Bronchial epithelial cell (primary cell): Measurements from ENCODE around the gene NR4A3. TPM values are rescaled to one million over a fixed set of nuclear protein-coding genes. Genes with fewer than 3 reads are reported as not detected.

Experiments used
- DNase-seq: peaks from one replicate; pipeline ENCODE4 v3.0.0-alpha.2; 2010; ENCODE audit warnings: low read depth
- FAIRE-seq: peaks from 2 replicates; lab custom pipeline; 2011; peaks lifted over from hg19 to GRCh38; lab: Jason Lieb, UNC
- H3K27me3 ChIP-seq: 2 replicates; pipeline ENCODE4 v1.5.1; 2011; ENCODE audit warnings: low read length; ENCODE audit not compliant: control insufficient read depth, insufficient read depth
- H3K36me3 ChIP-seq: 2 replicates; pipeline ENCODE4 v1.5.1; 2011; ENCODE audit warnings: low read length; ENCODE audit not compliant: control insufficient read depth, insufficient read depth
- H3K4me3 ChIP-seq: 2 replicates; pipeline ENCODE4 v1.5.1; 2011; ENCODE audit warnings: mild to moderate bottlenecking, low read depth, low read length, control low read depth
- CTCF ChIP-seq: IDR thresholded peaks from 2 replicates; pipeline ENCODE4 v1.5.1; 2011; ENCODE audit warnings: mild to moderate bottlenecking, moderate library complexity, low read length, control low read depth, inconsistent platforms; ENCODE audit not compliant: insufficient read depth, severe bottlenecking
- total RNA-seq: library from RNA; depleted of rRNA; stranded (reverse); fragments of >200 nt; gene quantifications from 2 replicates; pipeline ENCODE4 v1.2.1, GENCODE V29; 2014

NR4A3 gene
- total RNA-seq, 1 donor from 2014 or later: not detected

GRCh38 chr9:99835581-99835980 is 13.9 kb downstream of the NR4A3 start:
- no peaks in the 10 kb centered on the region for H3K27me3 ChIP-seq
- DNase-seq (no peak), FAIRE-seq (no peak)
- no peaks in the 10 kb centered on the region for H3K36me3 ChIP-seq
- TF ChIP-seq CTCF: no peak
- H3K4me3 ChIP-seq: no peak overlapping the region

- FAIRE-seq (no peak), DNase-seq (no peak)
- Histone ChIP-seq H3K27me3 (no peaks in the 10 kb centered on the region), H3K36me3 (no peaks in the 10 kb centered on the region), H3K4me3 (no peak overlapping the region)
- TF ChIP-seq CTCF: no peak
Observed at GRCh38 chr9:99840072-99840471, 18.4 kb downstream of the NR4A3 start.

- Histone ChIP-seq H3K36me3 (no peaks in the 10 kb centered on the region), H3K4me3 (no peak overlapping the region), H3K27me3 (no peaks in the 10 kb centered on the region)
- FAIRE-seq (no peak), DNase-seq (no peak)
- no peak for TF ChIP-seq CTCF
Observed at GRCh38 chr9:99845063-99845462, 23.4 kb downstream of the NR4A3 start.

- H3K27me3 ChIP-seq: no peaks in the 10 kb centered on the region
- no peak for TF ChIP-seq CTCF
- DNase-seq: no peak
- H3K4me3 ChIP-seq: no peak overlapping the region
- FAIRE-seq: no peak
- H3K36me3 ChIP-seq: no peaks in the 10 kb centered on the region
Observed at GRCh38 chr9:99848447-99848846, 26.8 kb downstream of the NR4A3 start.

- FAIRE-seq (no peak), DNase-seq (no peak)
- TF ChIP-seq CTCF: no peak
- Histone ChIP-seq H3K36me3 (no peaks in the 10 kb centered on the region), H3K27me3 (no peaks in the 10 kb centered on the region), H3K4me3 (no peak overlapping the region)
Observed at GRCh38 chr9:99850736-99851499, 29.2 kb downstream of the NR4A3 start.

GRCh38 chr9:99851500-99851822 is 29.8 kb downstream of the NR4A3 start:
- DNase-seq (no peak), FAIRE-seq (no peak)
- Histone ChIP-seq H3K36me3 (no peaks in the 10 kb centered on the region), H3K4me3 (no peak overlapping the region), H3K27me3 (no peaks in the 10 kb centered on the region)
- TF ChIP-seq CTCF: no peak
